Measurements from ENCODE around the gene PTPN6. TPM values are rescaled to one million over a fixed set of nuclear protein-coding genes. Genes with fewer than 3 reads are reported as not detected.

The PTPN6 gene
- total and polyA plus RNA-seq, 2 of the 13 experiments (the other 11 are each of a cell fraction or from before 2014, with no cell fraction given) = 10.5 to 10.6 TPM

GRCh38 chr12:6937481-6938352 is 13.4 kb upstream of the PTPN6 start (continued):
- no peak for TF ChIP-seq ISX (CRISPR knock-in tag; conservative IDR thresholded peaks at IDR 0.05)
- no peak for TF ChIP-seq CENPX (CRISPR knock-in tag; IDR thresholded peaks at IDR 0.05)
- peak; percentile 54; the same call in 1 of the 2 replicates for TF ChIP-seq ZFP90 (CRISPR knock-in tag; IDR thresholded peaks at IDR 0.05; ENCODE audit: borderline replicate concordance)
- TF ChIP-seq SOX6 (IDR thresholded peaks at IDR 0.05) = no peak
- peak; percentile 78 for TF ChIP-seq SOX6 (CRISPR knock-in tag; IDR thresholded peaks at IDR 0.05)
- TF ChIP-seq BRD4 (CRISPR knock-in tag; IDR thresholded peaks at IDR 0.05) = peak; percentile 72; the same call in 1 of the 2 replicates
- TF ChIP-seq ZZZ3 (CRISPR knock-in tag; IDR thresholded peaks at IDR 0.05; ENCODE audit: borderline replicate concordance) = no peak
- no peak for TF ChIP-seq SIX1 (CRISPR knock-in tag; IDR thresholded peaks at IDR 0.05; ENCODE audit: borderline replicate concordance)
- TF ChIP-seq ZNF431 (CRISPR knock-in tag; IDR thresholded peaks at IDR 0.05; ENCODE audit: borderline replicate concordance, low read depth) = no peak
- no peak for TF ChIP-seq NCOR1 (IDR thresholded peaks at IDR 0.05; ENCODE audit: borderline replicate concordance, low read length)
- TF ChIP-seq ZFYVE20 (CRISPR knock-in tag; IDR thresholded peaks at IDR 0.05; ENCODE audit: borderline replicate concordance, low read depth) = peak; percentile 70; the same call in 1 of the 2 replicates
- no peak for TF ChIP-seq ZMAT5 (CRISPR knock-in tag; IDR thresholded peaks at IDR 0.05; ENCODE audit: borderline replicate concordance, low read depth)
- no peak for TF ChIP-seq ZSCAN20 (CRISPR knock-in tag; IDR thresholded peaks at IDR 0.05; ENCODE audit: borderline replicate concordance)
- peak; percentile 68; the same call in 1 of the 2 replicates for TF ChIP-seq MAF1 (CRISPR knock-in tag; IDR thresholded peaks at IDR 0.05; ENCODE audit: borderline replicate concordance)
- peak; percentile 80 for TF ChIP-seq GATAD2A (CRISPR knock-in tag; IDR thresholded peaks at IDR 0.05)
- TF ChIP-seq, protein P1, sequence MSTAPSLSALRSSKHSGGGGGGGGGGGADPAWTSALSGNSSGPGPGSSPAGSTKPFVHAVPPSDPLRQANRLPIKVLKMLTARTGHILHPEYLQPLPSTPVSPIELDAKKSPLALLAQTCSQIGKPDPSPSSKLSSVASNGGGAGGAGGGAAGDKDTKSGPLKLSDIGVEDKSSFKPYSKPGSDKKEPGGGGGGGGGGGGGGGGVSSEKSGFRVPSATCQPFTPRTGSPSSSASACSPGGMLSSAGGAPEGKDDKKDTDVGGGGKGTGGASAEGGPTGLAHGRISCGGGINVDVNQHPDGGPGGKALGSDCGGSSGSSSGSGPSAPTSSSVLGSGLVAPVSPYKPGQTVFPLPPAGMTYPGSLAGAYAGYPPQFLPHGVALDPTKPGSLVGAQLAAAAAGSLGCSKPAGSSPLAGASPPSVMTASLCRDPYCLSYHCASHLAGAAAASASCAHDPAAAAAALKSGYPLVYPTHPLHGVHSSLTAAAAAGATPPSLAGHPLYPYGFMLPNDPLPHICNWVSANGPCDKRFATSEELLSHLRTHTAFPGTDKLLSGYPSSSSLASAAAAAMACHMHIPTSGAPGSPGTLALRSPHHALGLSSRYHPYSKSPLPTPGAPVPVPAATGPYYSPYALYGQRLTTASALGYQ (CRISPR knock-in tag; IDR thresholded peaks at IDR 0.05) = no peak
- no peak for TF ChIP-seq SMARCE1 (IDR thresholded peaks at IDR 0.05; ENCODE audit: borderline replicate concordance)
- peak; percentile 88 for TF ChIP-seq ZBTB21 (CRISPR knock-in tag; IDR thresholded peaks at IDR 0.05)
- peak; percentile 88 for TF ChIP-seq HDAC1 (CRISPR knock-in tag; IDR thresholded peaks at IDR 0.05)
- TF ChIP-seq FOXK2 (IDR thresholded peaks at IDR 0.05) = peak; percentile 7; the same call in 1 of the 2 replicates
- no peak for TF ChIP-seq TCF12 (IDR thresholded peaks at IDR 0.05)
- TF ChIP-seq TCF12 (CRISPR knock-in tag; IDR thresholded peaks at IDR 0.05) = peak; percentile 79
- TF ChIP-seq PHF21A (CRISPR knock-in tag; IDR thresholded peaks at IDR 0.05) = peak; percentile 61; the same call in 1 of the 2 replicates
- TF ChIP-seq ELF3 (CRISPR knock-in tag; IDR thresholded peaks at IDR 0.05) = peak; percentile 95
- TF ChIP-seq ATM (IDR thresholded peaks at IDR 0.05; ENCODE audit: borderline replicate concordance) = no peak
- TF ChIP-seq MATR3 (CRISPR knock-in tag; IDR thresholded peaks at IDR 0.05) = no peak
- TF ChIP-seq ARID2 (CRISPR knock-in tag; IDR thresholded peaks at IDR 0.05; ENCODE audit: borderline replicate concordance) = peak; percentile 93; the same call in 1 of the 2 replicates
- TF ChIP-seq ZNF20 (CRISPR knock-in tag; IDR thresholded peaks at IDR 0.05) = no peak
- TF ChIP-seq ZSCAN21 (CRISPR knock-in tag; IDR thresholded peaks at IDR 0.05; ENCODE audit: borderline replicate concordance) = peak; percentile 82; the same call in 1 of the 2 replicates
- TF ChIP-seq ZNF446 (CRISPR knock-in tag; IDR thresholded peaks at IDR 0.05) = peak; percentile 92; the same call in 1 of the 2 replicates
- TF ChIP-seq ZNF382 (CRISPR knock-in tag; IDR thresholded peaks at IDR 0.05; ENCODE audit: borderline replicate concordance) = no peak
